Stimulated activated CD8-positive, alpha-beta memory T cell treated with anti-CD3 and anti-CD28 coated beads, Interleukin-4, amount 100 ng/mL, for 48 hours (primary cell): Measurements from ENCODE around the gene ZHX3.

Source experiments
- DNase-seq: peaks from one replicate; pipeline ENCODE4 v3.0.0-alpha.2; 2020

The ZHX3 gene

GRCh38 chr20:41219824-41220223 lies 97.7 kb downstream of the ZHX3 start:
- DNase-seq, result no peak

- DNase-seq, result no peak
Measured at GRCh38 chr20:41218466-41218865, 99.1 kb downstream of the ZHX3 start.

GRCh38 chr20:41217422-41217821 lies 100.1 kb downstream of the ZHX3 start:
- DNase-seq, result no peak

GRCh38 chr20:41214666-41215065 lies 102.9 kb downstream of the ZHX3 start:
- no peak for DNase-seq

- DNase-seq, result no peak
Measured at GRCh38 chr20:41214202-41214601, 103.3 kb downstream of the ZHX3 start.

- no peak for DNase-seq
Measured at GRCh38 chr20:41213150-41213820, 104.2 kb downstream of the ZHX3 start.

- DNase-seq, result no peak
Measured at GRCh38 chr20:41205313-41205712, 112.2 kb downstream of the ZHX3 start.

- DNase-seq, result no peak
Measured at GRCh38 chr20:41204304-41205265, 112.9 kb downstream of the ZHX3 start.

- no peak for DNase-seq
Measured at GRCh38 chr20:41203660-41204059, 113.9 kb downstream of the ZHX3 start.

- DNase-seq, result no peak
Measured at GRCh38 chr20:41202426-41202825, 115.1 kb downstream of the ZHX3 start.

GRCh38 chr20:41201760-41202159 lies 115.8 kb downstream of the ZHX3 start:
- no peak for DNase-seq

GRCh38 chr20:41200446-41201202 lies 116.9 kb downstream of the ZHX3 start:
- no peak for DNase-seq

GRCh38 chr20:41198443-41198842 lies 119.1 kb downstream of the ZHX3 start:
- no peak for DNase-seq

GRCh38 chr20:41196653-41197225 lies 120.8 kb downstream of the ZHX3 start:
- DNase-seq, result no peak

GRCh38 chr20:41192575-41192974 lies 125.0 kb downstream of the ZHX3 start:
- DNase-seq, result no peak

GRCh38 chr20:41191562-41192500 lies 125.7 kb downstream of the ZHX3 start:
- DNase-seq, result no peak

GRCh38 chr20:41187668-41188067 lies 129.9 kb downstream of the ZHX3 start:
- no peak for DNase-seq

- no peak for DNase-seq
Measured at GRCh38 chr20:41185013-41185757, 132.3 kb downstream of the ZHX3 start.

GRCh38 chr20:41183831-41184230 lies 133.7 kb downstream of the ZHX3 start:
- DNase-seq, result no peak

- DNase-seq, result no peak
Measured at GRCh38 chr20:41183391-41183790, 134.1 kb downstream of the ZHX3 start.
